HCEC 1CT (cell line): ENCODE measurements around the gene ACTN4.

Experiments
- DNase-seq: peaks from one replicate; pipeline ENCODE4 v3.0.0-alpha.2; 2017

The ACTN4 gene

DNA sequence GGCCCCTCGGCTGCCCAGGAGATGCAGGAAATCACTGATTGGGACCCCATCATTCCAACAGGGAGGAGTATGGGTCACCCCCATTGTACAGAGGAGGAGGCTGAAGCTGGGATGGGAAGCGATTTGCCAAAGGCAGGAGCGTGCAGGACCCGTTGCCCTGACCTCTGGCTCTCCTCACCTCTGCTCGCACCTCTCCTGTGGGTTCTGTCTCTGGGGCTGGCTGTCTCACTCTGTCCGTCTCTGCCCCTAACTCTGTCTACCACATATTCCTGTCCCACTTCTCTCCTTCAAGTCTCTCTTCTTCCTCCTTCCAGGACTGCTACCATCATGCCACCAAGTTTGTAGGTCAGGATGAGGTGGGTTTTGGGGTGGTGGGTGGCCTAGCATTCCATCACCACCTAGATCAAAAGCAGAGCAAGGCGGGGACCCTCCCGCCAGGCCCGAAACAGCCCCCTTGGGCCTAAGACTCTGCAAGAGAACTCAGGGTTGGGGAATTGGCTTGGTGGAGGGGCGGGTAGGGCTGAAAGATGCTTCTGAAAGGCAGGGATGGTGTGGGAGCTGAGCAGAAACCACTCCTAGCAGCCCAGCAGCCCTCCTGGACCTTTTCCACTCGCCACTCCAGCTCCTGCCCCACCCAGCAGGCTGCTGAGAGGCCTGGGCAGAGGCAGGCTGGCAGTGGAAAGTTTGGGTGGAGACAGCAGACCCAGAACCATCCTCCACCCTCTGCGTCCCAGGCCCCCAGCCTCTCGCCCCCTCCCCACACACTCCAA, 126.9 kb downstream of the ACTN4 start:
- DNase-seq = no peak

DNA sequence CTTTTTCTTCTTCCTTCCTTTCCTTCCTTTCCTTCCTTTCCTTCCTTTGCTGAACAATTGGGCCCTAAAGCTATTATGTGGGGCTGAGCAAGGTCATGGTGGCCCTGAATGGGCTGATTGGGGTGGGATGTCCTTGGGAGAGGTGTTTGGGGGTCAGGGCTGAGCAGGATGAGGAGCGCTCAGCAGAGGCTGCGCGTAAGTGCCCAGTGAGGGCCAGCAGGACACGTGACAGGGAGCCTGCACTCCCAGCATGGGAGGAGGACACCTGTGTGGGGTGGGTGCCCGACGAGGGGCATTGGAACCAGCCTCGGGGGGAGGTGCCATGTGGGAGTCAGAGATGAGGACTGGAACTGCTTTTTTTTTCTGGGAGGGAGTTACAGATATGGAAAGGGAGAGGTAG, 131.3 kb downstream of the ACTN4 start:
- DNase-seq = no peak

DNA sequence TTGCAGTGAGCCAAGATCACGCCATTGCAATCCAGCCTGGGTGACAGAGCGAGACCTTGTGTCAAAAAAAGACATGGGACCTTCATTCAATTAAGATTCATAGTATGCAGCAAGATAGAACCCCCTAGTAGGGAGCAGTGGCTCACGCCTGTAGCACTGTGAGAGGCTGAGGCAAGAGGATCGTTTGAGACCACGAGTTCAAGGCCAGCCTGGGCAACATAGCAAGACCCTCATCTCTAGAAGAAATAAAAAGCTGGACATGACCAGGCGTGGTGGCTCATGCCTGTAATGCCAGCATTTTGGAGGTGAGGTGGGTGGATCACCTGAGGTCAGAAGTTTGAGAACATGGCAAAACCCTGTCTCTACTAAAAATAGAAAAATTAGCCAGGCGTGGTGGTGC, 133.0 kb downstream of the ACTN4 start:
- no peak for DNase-seq

GRCh38 chr19:38781058-38781457, 133.6 kb downstream of the ACTN4 start:
- DNase-seq = no peak
